Measurements from ENCODE around the gene USP31.

DNA sequence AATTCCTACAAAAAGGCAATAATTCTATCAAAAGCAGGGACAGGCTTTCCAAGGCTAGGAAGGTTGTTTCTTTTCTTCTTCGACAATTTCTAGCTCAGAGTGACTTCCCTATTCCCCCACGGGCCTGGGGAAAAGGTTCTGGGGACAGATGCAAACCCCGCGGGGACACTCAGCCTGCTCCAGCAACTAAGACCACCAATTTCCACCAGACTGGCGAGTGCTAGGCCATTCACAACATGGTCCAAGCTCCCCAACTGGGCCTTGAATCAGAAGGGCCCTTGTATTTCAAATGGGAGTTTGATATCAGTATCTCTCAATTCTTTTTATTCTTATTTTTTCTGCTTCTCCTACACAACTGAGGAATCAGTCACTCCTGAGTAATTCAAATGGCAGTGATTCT is 86.7 kb downstream of the USP31 start:
- TF ChIP-seq JUN (CRISPR knock-in tag; IDR thresholded peaks at IDR 0.05) (no peak), RBFOX2 (IDR thresholded peaks at IDR 0.05; ENCODE audit: low read depth, low read length) (no peak), POLR2A (IDR thresholded peaks at IDR 0.05; ENCODE audit: insufficient read depth in 1 of 2, low read depth in 2 of 2, low read length in 2 of 2) (no peak), CHD2 (IDR thresholded peaks at IDR 0.05; ENCODE audit: low read depth, low read length) (no peak), ZKSCAN8 (CRISPR knock-in tag; IDR thresholded peaks at IDR 0.05; ENCODE audit: borderline replicate concordance) (no peak), TCF7 (IDR thresholded peaks at IDR 0.05; ENCODE audit: low read depth) (no peak), IRF2 (CRISPR knock-in tag; IDR thresholded peaks at IDR 0.05) (no peak), MEIS1 (CRISPR knock-in tag; IDR thresholded peaks at IDR 0.05; ENCODE audit: borderline replicate concordance) (no peak), ZNF263 (CRISPR knock-in tag; IDR thresholded peaks at IDR 0.05) (no peak), CCAR2 (optimal IDR thresholded peaks at IDR 0.05; ENCODE audit: low read depth, low read length) (no peak), ZNF264 (CRISPR knock-in tag; IDR thresholded peaks at IDR 0.05) (no peak)
- TF ChIP-seq, protein P1, sequence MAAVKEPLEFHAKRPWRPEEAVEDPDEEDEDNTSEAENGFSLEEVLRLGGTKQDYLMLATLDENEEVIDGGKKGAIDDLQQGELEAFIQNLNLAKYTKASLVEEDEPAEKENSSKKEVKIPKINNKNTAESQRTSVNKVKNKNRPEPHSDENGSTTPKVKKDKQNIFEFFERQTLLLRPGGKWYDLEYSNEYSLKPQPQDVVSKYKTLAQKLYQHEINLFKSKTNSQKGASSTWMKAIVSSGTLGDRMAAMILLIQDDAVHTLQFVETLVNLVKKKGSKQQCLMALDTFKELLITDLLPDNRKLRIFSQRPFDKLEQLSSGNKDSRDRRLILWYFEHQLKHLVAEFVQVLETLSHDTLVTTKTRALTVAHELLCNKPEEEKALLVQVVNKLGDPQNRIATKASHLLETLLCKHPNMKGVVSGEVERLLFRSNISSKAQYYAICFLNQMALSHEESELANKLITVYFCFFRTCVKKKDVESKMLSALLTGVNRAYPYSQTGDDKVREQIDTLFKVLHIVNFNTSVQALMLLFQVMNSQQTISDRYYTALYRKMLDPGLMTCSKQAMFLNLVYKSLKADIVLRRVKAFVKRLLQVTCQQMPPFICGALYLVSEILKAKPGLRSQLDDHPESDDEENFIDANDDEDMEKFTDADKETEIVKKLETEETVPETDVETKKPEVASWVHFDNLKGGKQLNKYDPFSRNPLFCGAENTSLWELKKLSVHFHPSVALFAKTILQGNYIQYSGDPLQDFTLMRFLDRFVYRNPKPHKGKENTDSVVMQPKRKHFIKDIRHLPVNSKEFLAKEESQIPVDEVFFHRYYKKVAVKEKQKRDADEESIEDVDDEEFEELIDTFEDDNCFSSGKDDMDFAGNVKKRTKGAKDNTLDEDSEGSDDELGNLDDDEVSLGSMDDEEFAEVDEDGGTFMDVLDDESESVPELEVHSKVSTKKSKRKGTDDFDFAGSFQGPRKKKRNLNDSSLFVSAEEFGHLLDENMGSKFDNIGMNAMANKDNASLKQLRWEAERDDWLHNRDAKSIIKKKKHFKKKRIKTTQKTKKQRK (IDR thresholded peaks at IDR 0.05; ENCODE audit: low read length): no peak

Data from HepG2 (cell line).